ENCODE data around the gene NMT1.

DNA sequence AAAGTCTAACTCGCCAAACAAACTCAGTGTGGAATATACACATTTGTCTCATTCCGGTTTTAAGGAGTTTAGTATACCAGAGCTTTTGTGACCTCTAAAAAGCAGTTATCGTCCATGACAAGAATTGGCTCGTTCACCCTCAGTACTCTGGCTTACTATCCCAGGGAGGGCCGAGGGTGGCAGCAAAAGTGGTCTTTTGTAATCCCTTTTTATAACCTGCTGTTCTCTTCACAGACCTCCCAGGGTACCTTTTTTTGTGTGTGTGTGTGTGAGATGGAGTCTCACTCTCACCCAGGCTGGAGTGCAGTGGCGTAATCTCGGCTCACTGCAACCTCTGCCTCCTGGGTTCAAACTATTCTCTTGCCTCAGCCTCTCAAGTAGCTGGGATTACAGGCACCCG is 8.9 kb downstream of the NMT1 start:
- TF ChIP-seq, protein P1, sequence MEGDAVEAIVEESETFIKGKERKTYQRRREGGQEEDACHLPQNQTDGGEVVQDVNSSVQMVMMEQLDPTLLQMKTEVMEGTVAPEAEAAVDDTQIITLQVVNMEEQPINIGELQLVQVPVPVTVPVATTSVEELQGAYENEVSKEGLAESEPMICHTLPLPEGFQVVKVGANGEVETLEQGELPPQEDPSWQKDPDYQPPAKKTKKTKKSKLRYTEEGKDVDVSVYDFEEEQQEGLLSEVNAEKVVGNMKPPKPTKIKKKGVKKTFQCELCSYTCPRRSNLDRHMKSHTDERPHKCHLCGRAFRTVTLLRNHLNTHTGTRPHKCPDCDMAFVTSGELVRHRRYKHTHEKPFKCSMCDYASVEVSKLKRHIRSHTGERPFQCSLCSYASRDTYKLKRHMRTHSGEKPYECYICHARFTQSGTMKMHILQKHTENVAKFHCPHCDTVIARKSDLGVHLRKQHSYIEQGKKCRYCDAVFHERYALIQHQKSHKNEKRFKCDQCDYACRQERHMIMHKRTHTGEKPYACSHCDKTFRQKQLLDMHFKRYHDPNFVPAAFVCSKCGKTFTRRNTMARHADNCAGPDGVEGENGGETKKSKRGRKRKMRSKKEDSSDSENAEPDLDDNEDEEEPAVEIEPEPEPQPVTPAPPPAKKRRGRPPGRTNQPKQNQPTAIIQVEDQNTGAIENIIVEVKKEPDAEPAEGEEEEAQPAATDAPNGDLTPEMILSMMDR (conservative IDR thresholded peaks at IDR 0.05): no peak
- TF ChIP-seq EZH2 (IDR thresholded peaks at IDR 0.05; ENCODE audit: low read depth): no peak
